ENCODE measurements around the gene SPATC1L.

Gene SPATC1L

GRCh38 chr21:46128933-46129571, 55.2 kb downstream of the SPATC1L start:
- H3K4me1 ChIP-seq (ENCODE audit: control insufficient read depth, insufficient read depth, low read length) = no peaks in the 10 kb centered on the region
- no peaks in the 10 kb centered on the region for H3K9me3 ChIP-seq (ENCODE audit: control insufficient read depth, insufficient read depth, low read depth, low read length)
- H3K4me3 ChIP-seq (ENCODE audit: low read depth, low read length) = no peak overlapping the region
- no peak overlapping the region for H3K27ac ChIP-seq (ENCODE audit: extremely low read depth, low read depth, low read length)
- ChIA-PET CTCF (interaction anchor here (3.4 kb wide), 1 partner anchor 14 kb away, joined by 14 read pairs; no protein-coding TSS in a partner anchor), POLR2A (interaction anchor here (0.6 kb wide), 1 partner anchor 90 kb away, joined by 3 read pairs; no protein-coding TSS in a partner anchor)
- TF ChIP-seq ZNF175 (tag by site-specific recombination; IDR thresholded peaks at IDR 0.05) (no peak), SP7 (tag by site-specific recombination; IDR thresholded peaks at IDR 0.05) (no peak), ZNF23 (tag by site-specific recombination; IDR thresholded peaks at IDR 0.05; ENCODE audit: borderline replicate concordance) (no peak), SCRT1 (tag by site-specific recombination; IDR thresholded peaks at IDR 0.05; ENCODE audit: borderline replicate concordance) (no peak), ZFP37 (tag by site-specific recombination; IDR thresholded peaks at IDR 0.05) (no peak), ZFHX2 (tag by site-specific recombination; conservative IDR thresholded peaks at IDR 0.05) (no peak), ZNF366 (tag by site-specific recombination; conservative IDR thresholded peaks at IDR 0.05) (no peak), MYNN (tag by site-specific recombination; IDR thresholded peaks at IDR 0.05; ENCODE audit: borderline replicate concordance) (no peak), ZNF548 (tag by site-specific recombination; IDR thresholded peaks at IDR 0.05) (no peak), ZNF335 (tag by site-specific recombination; conservative IDR thresholded peaks at IDR 0.05) (no peak), ZNF138 (tag by site-specific recombination; IDR thresholded peaks at IDR 0.05; ENCODE audit: borderline replicate concordance) (no peak), WT1 (tag by site-specific recombination; IDR thresholded peaks at IDR 0.05) (no peak), ZNF140 (tag by site-specific recombination; IDR thresholded peaks at IDR 0.05) (no peak), ZNF596 (tag by site-specific recombination; IDR thresholded peaks at IDR 0.05) (no peak), KLF8 (tag by site-specific recombination; IDR thresholded peaks at IDR 0.05) (no peak)
- TF ChIP-seq, protein P1, sequence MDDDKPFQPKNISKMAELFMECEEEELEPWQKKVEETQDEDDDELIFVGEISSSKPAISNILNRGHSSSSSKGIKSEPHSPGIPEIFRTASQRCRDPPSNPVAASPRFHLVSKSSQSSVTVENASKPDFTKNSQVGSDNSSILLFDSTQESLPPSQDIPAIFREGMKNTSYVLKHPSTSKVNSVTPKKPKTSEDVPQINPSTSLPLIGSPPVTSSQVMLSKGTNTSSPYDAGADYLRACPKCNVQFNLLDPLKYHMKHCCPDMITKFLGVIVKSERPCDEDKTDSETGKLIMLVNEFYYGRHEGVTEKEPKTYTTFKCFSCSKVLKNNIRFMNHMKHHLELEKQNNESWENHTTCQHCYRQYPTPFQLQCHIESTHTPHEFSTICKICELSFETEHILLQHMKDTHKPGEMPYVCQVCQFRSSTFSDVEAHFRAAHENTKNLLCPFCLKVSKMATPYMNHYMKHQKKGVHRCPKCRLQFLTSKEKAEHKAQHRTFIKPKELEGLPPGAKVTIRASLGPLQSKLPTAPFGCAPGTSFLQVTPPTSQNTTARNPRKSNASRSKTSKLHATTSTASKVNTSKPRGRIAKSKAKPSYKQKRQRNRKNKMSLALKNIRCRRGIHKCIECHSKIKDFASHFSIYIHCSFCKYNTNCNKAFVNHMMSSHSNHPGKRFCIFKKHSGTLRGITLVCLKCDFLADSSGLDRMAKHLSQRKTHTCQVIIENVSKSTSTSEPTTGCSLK (tag by site-specific recombination; IDR thresholded peaks at IDR 0.05) = no peak
- H3K36me3 ChIP-seq (ENCODE audit: control insufficient read depth in 2 of 2, insufficient read depth in 1 of 2, low read length in 2 of 2) = peaks cover 0 to 31% of the 10 kb centered on the region in 2 experiments; a peak in 1 of 3 replicates

GRCh38 chr21:46128106-46128932, 55.9 kb downstream of the SPATC1L start:
- H3K36me3 ChIP-seq (ENCODE audit: control insufficient read depth in 2 of 2, insufficient read depth in 1 of 2, low read length in 2 of 2) = peaks cover 0 to 37% of the 10 kb centered on the region in 2 experiments; a peak in 1 of 3 replicates
- no peak overlapping the region for H3K4me3 ChIP-seq (ENCODE audit: low read depth, low read length)
- no peak for TF ChIP-seq ZNF266 (tag by site-specific recombination; IDR thresholded peaks at IDR 0.05; ENCODE audit: low read depth)
- 0 out of 2 replicates have a peak, but pooled peaks have one; percentile 39 for TF ChIP-seq ZBTB17 (tag by site-specific recombination; IDR thresholded peaks at IDR 0.05)
- TF ChIP-seq, protein P2, sequence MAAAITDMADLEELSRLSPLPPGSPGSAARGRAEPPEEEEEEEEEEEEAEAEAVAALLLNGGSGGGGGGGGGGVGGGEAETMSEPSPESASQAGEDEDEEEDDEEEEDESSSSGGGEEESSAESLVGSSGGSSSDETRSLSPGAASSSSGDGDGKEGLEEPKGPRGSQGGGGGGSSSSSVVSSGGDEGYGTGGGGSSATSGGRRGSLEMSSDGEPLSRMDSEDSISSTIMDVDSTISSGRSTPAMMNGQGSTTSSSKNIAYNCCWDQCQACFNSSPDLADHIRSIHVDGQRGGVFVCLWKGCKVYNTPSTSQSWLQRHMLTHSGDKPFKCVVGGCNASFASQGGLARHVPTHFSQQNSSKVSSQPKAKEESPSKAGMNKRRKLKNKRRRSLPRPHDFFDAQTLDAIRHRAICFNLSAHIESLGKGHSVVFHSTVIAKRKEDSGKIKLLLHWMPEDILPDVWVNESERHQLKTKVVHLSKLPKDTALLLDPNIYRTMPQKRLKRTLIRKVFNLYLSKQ (tag by site-specific recombination; IDR thresholded peaks at IDR 0.05; ENCODE audit: borderline replicate concordance) = no peak
- peak; percentile 29; the same call in 1 of the 2 replicates for TF ChIP-seq ZNF600 (tag by site-specific recombination; IDR thresholded peaks at IDR 0.05)
- H3K27ac ChIP-seq (ENCODE audit: extremely low read depth, low read depth, low read length) = no peak overlapping the region
- ChIA-PET POLR2A (no interaction called here), CTCF (interaction anchor here (0.6 to 3.4 kb wide), 2 partner anchors 15 to 100 kb away, joined by 4 to 14 read pairs; no protein-coding TSS in a partner anchor)
- H3K9me3 ChIP-seq (ENCODE audit: control insufficient read depth, insufficient read depth, low read depth, low read length) = no peaks in the 10 kb centered on the region
- H3K4me1 ChIP-seq (ENCODE audit: control insufficient read depth, insufficient read depth, low read length) = no peaks in the 10 kb centered on the region

All from HEK293 (cell line).